B cell (primary cell): Measurements from ENCODE around the gene GLDN.

Experiments
- EZH2 ChIP-seq: IDR thresholded peaks from 2 replicates; pipeline ENCODE4 v1.6.1; 2012; ENCODE audit warnings: borderline replicate concordance, low read depth, mild to moderate bottlenecking, moderate library complexity, low read length; ENCODE audit not compliant: insufficient read depth, poor library complexity, severe bottlenecking
- TF ChIP-seq, protein P1 (sequence below): fragments of 200-600 bp; IDR thresholded peaks from one replicate; pipeline ENCODE4 v1.8.0; 2022; ENCODE audit warnings: antibody characterized with exemption, mild to moderate bottlenecking

GRCh38 chr15:51403946-51404695 lies 62.7 kb downstream of the GLDN start:
- TF ChIP-seq, protein P1, sequence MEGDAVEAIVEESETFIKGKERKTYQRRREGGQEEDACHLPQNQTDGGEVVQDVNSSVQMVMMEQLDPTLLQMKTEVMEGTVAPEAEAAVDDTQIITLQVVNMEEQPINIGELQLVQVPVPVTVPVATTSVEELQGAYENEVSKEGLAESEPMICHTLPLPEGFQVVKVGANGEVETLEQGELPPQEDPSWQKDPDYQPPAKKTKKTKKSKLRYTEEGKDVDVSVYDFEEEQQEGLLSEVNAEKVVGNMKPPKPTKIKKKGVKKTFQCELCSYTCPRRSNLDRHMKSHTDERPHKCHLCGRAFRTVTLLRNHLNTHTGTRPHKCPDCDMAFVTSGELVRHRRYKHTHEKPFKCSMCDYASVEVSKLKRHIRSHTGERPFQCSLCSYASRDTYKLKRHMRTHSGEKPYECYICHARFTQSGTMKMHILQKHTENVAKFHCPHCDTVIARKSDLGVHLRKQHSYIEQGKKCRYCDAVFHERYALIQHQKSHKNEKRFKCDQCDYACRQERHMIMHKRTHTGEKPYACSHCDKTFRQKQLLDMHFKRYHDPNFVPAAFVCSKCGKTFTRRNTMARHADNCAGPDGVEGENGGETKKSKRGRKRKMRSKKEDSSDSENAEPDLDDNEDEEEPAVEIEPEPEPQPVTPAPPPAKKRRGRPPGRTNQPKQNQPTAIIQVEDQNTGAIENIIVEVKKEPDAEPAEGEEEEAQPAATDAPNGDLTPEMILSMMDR, result no peak
- no peak for TF ChIP-seq EZH2
